Thoracic aorta (tissue), 2 donors: ENCODE results near the gene C1orf167. TPM values are rescaled to one million over a fixed set of nuclear protein-coding genes. Genes with fewer than 3 reads are reported as not detected.

Experiments
- ATAC-seq: fragments of 150-250 bp; one replicate; pipeline ENCODE4 v1.8.0; 2017; ENCODE audit warnings: low read depth; ENCODE audit not compliant: insufficient number of reproducible peaks, low FRiP score
- DNase-seq: peaks from one replicate; pipeline ENCODE4 v3.0.0-alpha.2; 2020; ENCODE audit warnings: low spot score
- H3K27ac ChIP-seq, 2 donors: fragments of 200-600 bp; sonication (generic); 1 replicate in 1 of 2; 2 replicates in 1 of 2; pipeline ENCODE4 v1.5.1; 2016; ENCODE audit warnings: mild to moderate bottlenecking in 2 of 2, moderate library complexity in 2 of 2
- H3K27me3 ChIP-seq: fragments of 200-600 bp; sonication (generic); replicated peaks from 2 replicates; pipeline ENCODE4 v1.6.0; 2016; ENCODE audit warnings: mild to moderate bottlenecking; ENCODE audit not compliant: insufficient read depth
- H3K36me3 ChIP-seq: fragments of 200-600 bp; sonication (generic); one replicate; pipeline ENCODE4 v1.5.1; 2016
- H3K4me1 ChIP-seq, 2 donors: fragments of 200-600 bp; sonication (generic); 1 replicate in 1 of 2; 2 replicates in 1 of 2; pipeline versions ENCODE4 v1.5.1 to v1.6.0; 2016; ENCODE audit warnings: low read depth in 2 of 2, mild to moderate bottlenecking in 1 of 2; ENCODE audit not compliant: control insufficient read depth in 1 of 2
- H3K4me3 ChIP-seq: fragments of 200-600 bp; sonication (generic); 2 replicates; pipeline ENCODE4 v1.5.1; 2016; ENCODE audit warnings: mild to moderate bottlenecking
- H3K9me3 ChIP-seq: fragments of 200-600 bp; sonication (generic); 2 replicates; pipeline ENCODE4 v1.5.1; 2016
- total RNA-seq, 2 donors: library from RNA; depleted of rRNA; stranded (reverse); fragments of >200 nt; gene quantifications; one replicate each; pipeline versions ENCODE4 v1.1.0 to v1.2.3, GENCODE V29; 2016
- TF ChIP-seq, protein P1 (sequence below): fragments of 200-600 bp; sonication (generic); IDR thresholded peaks from one replicate; pipeline ENCODE4 v1.5.1; 2019; ENCODE audit warnings: antibody characterized with exemption

Gene C1orf167
- total RNA-seq, 2 donors from 2014 or later, result 4.2 TPM; not detected in 1

GRCh38 chr1:11765661-11766428 lies 3.9 kb downstream of the C1orf167 start:
- Histone ChIP-seq H3K36me3 (no peaks in the 10 kb centered on the region), H3K4me1 (peaks cover 0 to 2% of the 10 kb centered on the region in 2 donors), H3K9me3 (no peaks in the 10 kb centered on the region), H3K27ac (no peak overlapping the region), H3K27me3 (no peaks in the 10 kb centered on the region), H3K4me3 (no peak overlapping the region)
- DNase-seq (no peak), ATAC-seq (no peak)
- TF ChIP-seq, protein P1, sequence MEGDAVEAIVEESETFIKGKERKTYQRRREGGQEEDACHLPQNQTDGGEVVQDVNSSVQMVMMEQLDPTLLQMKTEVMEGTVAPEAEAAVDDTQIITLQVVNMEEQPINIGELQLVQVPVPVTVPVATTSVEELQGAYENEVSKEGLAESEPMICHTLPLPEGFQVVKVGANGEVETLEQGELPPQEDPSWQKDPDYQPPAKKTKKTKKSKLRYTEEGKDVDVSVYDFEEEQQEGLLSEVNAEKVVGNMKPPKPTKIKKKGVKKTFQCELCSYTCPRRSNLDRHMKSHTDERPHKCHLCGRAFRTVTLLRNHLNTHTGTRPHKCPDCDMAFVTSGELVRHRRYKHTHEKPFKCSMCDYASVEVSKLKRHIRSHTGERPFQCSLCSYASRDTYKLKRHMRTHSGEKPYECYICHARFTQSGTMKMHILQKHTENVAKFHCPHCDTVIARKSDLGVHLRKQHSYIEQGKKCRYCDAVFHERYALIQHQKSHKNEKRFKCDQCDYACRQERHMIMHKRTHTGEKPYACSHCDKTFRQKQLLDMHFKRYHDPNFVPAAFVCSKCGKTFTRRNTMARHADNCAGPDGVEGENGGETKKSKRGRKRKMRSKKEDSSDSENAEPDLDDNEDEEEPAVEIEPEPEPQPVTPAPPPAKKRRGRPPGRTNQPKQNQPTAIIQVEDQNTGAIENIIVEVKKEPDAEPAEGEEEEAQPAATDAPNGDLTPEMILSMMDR, result no peak

- TF ChIP-seq, protein P1, result no peak
- DNase-seq (no peak), ATAC-seq (no peak)
- H3K27ac ChIP-seq, result no peak overlapping the region
- H3K27me3 ChIP-seq, result no peaks in the 10 kb centered on the region
- peaks cover 0 to 2% of the 10 kb centered on the region in 2 donors for H3K4me1 ChIP-seq
- H3K36me3 ChIP-seq, result no peaks in the 10 kb centered on the region
- H3K9me3 ChIP-seq, result no peaks in the 10 kb centered on the region
- no peak overlapping the region for H3K4me3 ChIP-seq
Measured at GRCh38 chr1:11766429-11766776, 4.4 kb downstream of the C1orf167 start.

GRCh38 chr1:11767922-11768704 lies 6.1 kb downstream of the C1orf167 start:
- H3K27ac ChIP-seq, result no peak overlapping the region
- no peak for DNase-seq
- H3K4me1 ChIP-seq, result no peaks in the 10 kb centered on the region
- H3K27me3 ChIP-seq, result no peaks in the 10 kb centered on the region
- H3K9me3 ChIP-seq, result no peaks in the 10 kb centered on the region
- no peaks in the 10 kb centered on the region for H3K36me3 ChIP-seq
- TF ChIP-seq, protein P1, result no peak
- H3K4me3 ChIP-seq, result no peak overlapping the region
- no peak for ATAC-seq

DNA sequence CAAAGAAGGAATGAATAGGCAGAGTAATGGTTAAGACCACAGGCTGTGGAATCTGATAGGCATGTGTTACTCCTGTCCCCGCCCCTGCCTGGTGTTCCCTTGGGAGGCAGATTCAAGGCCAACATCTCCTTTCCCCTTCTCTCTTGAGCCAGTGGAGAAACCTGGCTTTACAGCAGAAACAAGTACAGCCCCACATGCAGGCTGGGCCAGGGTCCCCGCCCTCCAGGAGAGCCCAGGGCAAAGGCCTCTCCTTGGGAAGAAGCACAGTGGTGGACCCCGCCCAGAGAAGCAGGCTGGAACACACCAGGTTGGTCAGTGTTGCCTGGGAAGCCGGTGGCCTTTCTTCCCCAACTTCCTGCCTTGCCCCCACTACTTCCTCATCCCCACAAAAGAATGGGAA lies 6.8 kb downstream of the C1orf167 start:
- Histone ChIP-seq H3K4me1 (no peaks in the 10 kb centered on the region), H3K27me3 (no peaks in the 10 kb centered on the region), H3K36me3 (no peaks in the 10 kb centered on the region), H3K4me3 (no peak overlapping the region), H3K9me3 (no peaks in the 10 kb centered on the region), H3K27ac (no peak overlapping the region)
- TF ChIP-seq, protein P1, result no peak
- ATAC-seq, result no peak
- no peak for DNase-seq

GRCh38 chr1:11769274-11769673 lies 7.3 kb downstream of the C1orf167 start:
- no peak for ATAC-seq
- TF ChIP-seq, protein P1, result no peak
- no peaks in the 10 kb centered on the region for H3K36me3 ChIP-seq
- no peaks in the 10 kb centered on the region for H3K9me3 ChIP-seq
- DNase-seq, result no peak
- H3K4me3 ChIP-seq, result no peak overlapping the region
- H3K4me1 ChIP-seq, result no peaks in the 10 kb centered on the region
- H3K27ac ChIP-seq, result no peak overlapping the region
- no peaks in the 10 kb centered on the region for H3K27me3 ChIP-seq
